Measurements from ENCODE around the gene ARSB. TPM values are rescaled to one million over a fixed set of nuclear protein-coding genes. Genes with fewer than 3 reads are reported as not detected.

The ARSB gene
- total RNA-seq (2021; ENCODE audit: unreplicated experiment) (18.1 TPM), Bru-seq, nascent RNA (percentile 52 among the genes with signal in this experiment), BruChase-seq, experiment 1, labeled RNA remaining after a 2-hour chase (percentile 46 among the genes with signal in this experiment), BruChase-seq, experiment 2, labeled RNA remaining after a 6-hour chase (percentile 51 among the genes with signal in this experiment)
- 8.8 TPM for polyA plus RNA-seq (2012; ENCODE audit: insufficient read length)
- long read RNA-seq, full-length matches to known transcripts = 5 of 40 reads
- long read RNA-seq, partial matches to known transcripts = 3 of 40 reads
- long read RNA-seq, other reads (novel, unspliced or antisense) = 32 of 40 reads

DNA sequence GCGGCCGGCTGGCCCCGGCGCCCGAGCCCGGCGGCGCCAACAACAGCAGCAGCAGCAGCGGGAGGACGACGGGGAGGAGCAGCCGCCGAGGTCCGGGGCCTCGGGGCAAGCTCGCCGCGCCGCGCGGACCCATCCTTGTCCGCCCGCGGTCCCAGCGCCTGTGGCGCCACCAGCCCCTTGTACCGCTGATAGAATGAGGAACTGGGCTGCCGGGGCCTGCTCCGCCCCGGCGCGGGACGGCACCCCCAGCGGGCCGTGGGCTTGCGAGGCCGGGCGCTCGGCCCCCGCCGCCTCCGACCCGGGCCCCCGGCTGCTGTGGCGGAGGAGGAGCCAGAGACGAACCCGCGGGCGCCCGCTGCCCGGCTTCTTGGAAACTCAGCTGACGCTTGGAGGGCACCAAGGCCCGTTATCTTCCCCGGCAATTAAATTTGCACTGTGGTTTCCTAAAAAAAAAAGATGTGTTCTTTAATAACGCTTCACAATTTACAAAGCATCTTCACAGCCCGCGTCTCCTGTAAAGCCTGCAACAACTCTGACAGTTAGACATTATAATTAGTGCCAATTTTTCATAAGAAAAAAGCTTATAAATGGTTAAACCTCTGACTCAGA, at the start of gene ARSB:
Gene ARSB, minus strand, starts transcription at position 195 of the 609 bp plus-strand sequence. Its CDS starts 62 bp downstream, at position 133.
- H3K4me3 ChIP-seq (ENCODE audit: low read depth in 2 of 2, low read length in 2 of 2) = peak within 1 kb of the TSS; percentile 64 to 68
- H3K4me1 ChIP-seq (ENCODE audit: control insufficient read depth, insufficient read depth, low read length) = peaks cover 25% of the 10 kb centered on the region
- TF ChIP-seq SIN3A (IDR thresholded peaks at IDR 0.05; ENCODE audit: borderline replicate concordance, insufficient read depth, low read depth, low read length) (0 out of 2 replicates have a peak, but pooled peaks have one; percentile 62), POLR2AphosphoS5 (IDR thresholded peaks at IDR 0.05; ENCODE audit: low read depth, low read length) (no peak)
- no peaks in the 10 kb centered on the region for H3K9me3 ChIP-seq (ENCODE audit: control insufficient read depth, insufficient read depth, low read depth, low read length)
- H3K36me3 ChIP-seq (ENCODE audit: control insufficient read depth, insufficient read depth, low read length) = no peaks in the 10 kb centered on the region
- H3K27ac ChIP-seq (ENCODE audit: low read length) = peak within 1 kb of the TSS; percentile 93
- in situ Hi-C loops (cut with HindIII; ENCODE audit: low pct_unique_long_range_greater_than_20kb, low sequenced_read_pairs) = no loop called here
- peak; percentile 54 for ATAC-seq
- no peak for DNase-seq (ENCODE audit: low read depth, low spot score)
- POLR2A ChIA-PET = no interaction called here
- intact Hi-C loops (cut with micrococcal nuclease; ENCODE audit: unreplicated experiment) = no loop called here
- no peaks in the 10 kb centered on the region for H3K27me3 ChIP-seq (ENCODE audit: control insufficient read depth, insufficient read depth, low read length)
- BruUV-seq (replicated peaks) = no TSS peak
- CTCF ChIA-PET = interaction anchor here (0.6 to 0.7 kb wide), 4 partner anchors 16 to 943 kb away, joined by 3 to 25 read pairs (median 6); no protein-coding TSS in a partner anchor

DNA sequence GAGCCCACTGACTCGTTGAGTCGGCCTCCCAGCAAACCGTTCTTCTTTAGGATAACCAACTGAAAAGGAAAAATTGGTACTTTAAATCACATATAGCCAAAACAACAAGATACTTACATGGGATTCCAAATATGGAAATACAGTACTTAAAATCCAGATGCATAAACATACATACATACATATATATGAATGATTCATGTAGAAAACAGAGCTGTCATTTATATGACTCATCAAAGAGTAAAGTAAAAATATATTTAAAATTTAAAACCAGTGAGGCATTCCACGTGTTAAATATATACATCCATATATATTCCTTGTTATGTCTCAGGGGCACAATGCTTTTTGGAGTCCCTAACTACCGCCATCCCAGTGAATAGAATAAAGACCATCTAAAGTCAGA, 47.7 kb upstream of the ARSB start:
- in situ Hi-C loops (cut with HindIII; ENCODE audit: low pct_unique_long_range_greater_than_20kb, low sequenced_read_pairs) = no loop called here
- no peak overlapping the region for H3K4me3 ChIP-seq (ENCODE audit: low read depth in 2 of 2, low read length in 2 of 2)

More for the DNA sequence above, 47.7 kb upstream of the ARSB start:
- BruUV-seq (replicated peaks) = no TSS peak
- Histone ChIP-seq H3K27ac (ENCODE audit: low read length) (no peak overlapping the region), H3K4me1 (ENCODE audit: control insufficient read depth, insufficient read depth, low read length) (no peaks in the 10 kb centered on the region), H3K27me3 (ENCODE audit: control insufficient read depth, insufficient read depth, low read length) (peaks cover 11% of the 10 kb centered on the region), H3K36me3 (ENCODE audit: control insufficient read depth, insufficient read depth, low read length) (no peaks in the 10 kb centered on the region), H3K9me3 (ENCODE audit: control insufficient read depth, insufficient read depth, low read depth, low read length) (no peaks in the 10 kb centered on the region)
- TF ChIP-seq SIN3A (IDR thresholded peaks at IDR 0.05; ENCODE audit: borderline replicate concordance, insufficient read depth, low read depth, low read length) (no peak), CTCF (IDR thresholded peaks at IDR 0.05) (no peak), REST (IDR thresholded peaks at IDR 0.05; ENCODE audit: insufficient read depth in 1 of 2, low read depth in 2 of 2, low read length in 1 of 2) (no peak), TCF7L2 (IDR thresholded peaks at IDR 0.05; ENCODE audit: low read depth, low read length) (no peak), POLR2AphosphoS5 (IDR thresholded peaks at IDR 0.05; ENCODE audit: low read depth, low read length) (no peak)
- no peak for DNase-seq (ENCODE audit: low read depth, low spot score)
- ChIA-PET POLR2A (no interaction called here), CTCF (interaction anchor here (1.0 kb wide), 1 partner anchor 12 kb away, joined by 4 read pairs; no protein-coding TSS in a partner anchor)
- ATAC-seq = no peak
- intact Hi-C loops (cut with micrococcal nuclease; ENCODE audit: unreplicated experiment) = no loop called here
